Ascending aorta (tissue), 2 donors: ENCODE results near the gene GATB. TPM values are rescaled to one million over a fixed set of nuclear protein-coding genes. Genes with fewer than 3 reads are reported as not detected.

ENCODE experiments used
- DNase-seq, 2 donors: peaks; one replicate each; pipeline ENCODE4 v3.0.0-alpha.2; 2019; ENCODE audit warnings: low spot score in 2 of 2
- H3K27ac ChIP-seq, 2 donors: fragments of 200-600 bp; sonication (generic); one replicate each; pipeline ENCODE4 v1.5.1; 2016 to 2017; ENCODE audit warnings: mild to moderate bottlenecking in 1 of 2
- H3K27me3 ChIP-seq: fragments of 200-600 bp; sonication (generic); one replicate; pipeline ENCODE4 v1.5.1; 2017
- H3K36me3 ChIP-seq, 2 donors: fragments of 200-600 bp; sonication (generic); one replicate each; pipeline ENCODE4 v1.5.1; 2016
- H3K4me1 ChIP-seq, 2 donors: fragments of 200-600 bp; sonication (generic); one replicate each; pipeline ENCODE4 v1.5.1; 2016 to 2017; ENCODE audit warnings: mild to moderate bottlenecking in 1 of 2
- H3K4me3 ChIP-seq, 2 donors: fragments of 200-600 bp; sonication (generic); one replicate each; pipeline ENCODE4 v1.5.1; 2016 to 2017; ENCODE audit warnings: mild to moderate bottlenecking in 1 of 2
- H3K9me3 ChIP-seq, 2 donors: fragments of 200-600 bp; sonication (generic); one replicate each; pipeline ENCODE4 v1.5.1; 2016
- CTCF ChIP-seq, 3 experiments: fragments of 200-600 bp in 2 of 3; fragments of 450-650 bp in 1 of 3; sonication (generic) in 2 of 3; IDR thresholded peaks; one replicate each; pipeline ENCODE4 v1.5.1; 2016 to 2019; ENCODE audit warnings: antibody characterized with exemption in 3 of 3, mild to moderate bottlenecking in 1 of 3, moderate library complexity in 1 of 3
- intact Hi-C: fragments of 100-400 bp; cut with DNase I; formaldehyde crosslinking; loops from one replicate; pipeline ENCODE4 v1.15.1; 2023
- total RNA-seq: library from RNA; depleted of rRNA; stranded (reverse); fragments of >200 nt; gene quantifications from one replicate; pipeline ENCODE4 v1.1.0, GENCODE V29; 2016

The GATB gene
- total RNA-seq, 1 donor from 2014 or later: 16.7 TPM

- no peak for TF ChIP-seq CTCF (IDR thresholded peaks at IDR 0.05)
- Histone ChIP-seq H3K27me3 (no peaks in the 10 kb centered on the region), H3K36me3 (no peaks in the 10 kb centered on the region), H3K4me3 (no peak overlapping the region), H3K27ac (no peak overlapping the region), H3K9me3 (no peaks in the 10 kb centered on the region), H3K4me1 (no peaks in the 10 kb centered on the region)
- intact Hi-C loops: no loop called here
- DNase-seq: no peak
These were observed 94.3 kb downstream of the GATB start for GRCh38 chr4:151666501-151666900.

- intact Hi-C loops: no loop called here
- H3K4me1 ChIP-seq: no peaks in the 10 kb centered on the region
- no peak for TF ChIP-seq CTCF (IDR thresholded peaks at IDR 0.05)
- no peak overlapping the region for H3K27ac ChIP-seq
- no peaks in the 10 kb centered on the region for H3K36me3 ChIP-seq
- no peaks in the 10 kb centered on the region for H3K27me3 ChIP-seq
- no peak overlapping the region for H3K4me3 ChIP-seq
- H3K9me3 ChIP-seq: no peaks in the 10 kb centered on the region
- DNase-seq: no peak
These were observed 95.1 kb downstream of the GATB start for GRCh38 chr4:151665785-151666127.

- Histone ChIP-seq H3K4me1 (no peaks in the 10 kb centered on the region), H3K9me3 (no peaks in the 10 kb centered on the region), H3K27ac (no peak overlapping the region), H3K36me3 (no peaks in the 10 kb centered on the region), H3K27me3 (no peaks in the 10 kb centered on the region), H3K4me3 (no peak overlapping the region)
- no peak for DNase-seq
- no peak for TF ChIP-seq CTCF (IDR thresholded peaks at IDR 0.05)
- intact Hi-C loops: no loop called here
These were observed 95.6 kb downstream of the GATB start for GRCh38 chr4:151665022-151665784.

GRCh38 chr4:151664289-151664688, 96.5 kb downstream of the GATB start:
- no peak for TF ChIP-seq CTCF (IDR thresholded peaks at IDR 0.05)
- Histone ChIP-seq H3K27me3 (no peaks in the 10 kb centered on the region), H3K4me1 (no peaks in the 10 kb centered on the region), H3K4me3 (no peak overlapping the region), H3K36me3 (no peaks in the 10 kb centered on the region), H3K9me3 (no peaks in the 10 kb centered on the region), H3K27ac (no peak overlapping the region)
- DNase-seq: no peak
- intact Hi-C loops: no loop called here

GRCh38 chr4:151663109-151663508, 97.7 kb downstream of the GATB start:
- Histone ChIP-seq H3K27ac (no peak overlapping the region), H3K36me3 (no peaks in the 10 kb centered on the region), H3K4me3 (no peak overlapping the region), H3K27me3 (no peaks in the 10 kb centered on the region), H3K9me3 (no peaks in the 10 kb centered on the region), H3K4me1 (no peaks in the 10 kb centered on the region)
- intact Hi-C loops: no loop called here
- DNase-seq: no peak
- TF ChIP-seq CTCF (IDR thresholded peaks at IDR 0.05): no peak

GRCh38 chr4:151661873-151662272, 98.9 kb downstream of the GATB start:
- Histone ChIP-seq H3K36me3 (no peaks in the 10 kb centered on the region), H3K4me1 (no peaks in the 10 kb centered on the region), H3K9me3 (no peaks in the 10 kb centered on the region), H3K27me3 (no peaks in the 10 kb centered on the region), H3K4me3 (no peak overlapping the region), H3K27ac (no peak overlapping the region)
- DNase-seq: no peak
- intact Hi-C loops: no loop called here
- no peak for TF ChIP-seq CTCF (IDR thresholded peaks at IDR 0.05)
